ENCODE measurements around the gene SEMA3D. TPM values are rescaled to one million over a fixed set of nuclear protein-coding genes. Genes with fewer than 3 reads are reported as not detected.
"Not testable (repeated sequence)": the region's sequence is repeated elsewhere in the genome, so short reads cannot be mapped to it uniquely, and the experiment has no call there.

Gene SEMA3D
- total RNA-seq, 1 donor from 2014 or later, result 9.1 TPM

DNA sequence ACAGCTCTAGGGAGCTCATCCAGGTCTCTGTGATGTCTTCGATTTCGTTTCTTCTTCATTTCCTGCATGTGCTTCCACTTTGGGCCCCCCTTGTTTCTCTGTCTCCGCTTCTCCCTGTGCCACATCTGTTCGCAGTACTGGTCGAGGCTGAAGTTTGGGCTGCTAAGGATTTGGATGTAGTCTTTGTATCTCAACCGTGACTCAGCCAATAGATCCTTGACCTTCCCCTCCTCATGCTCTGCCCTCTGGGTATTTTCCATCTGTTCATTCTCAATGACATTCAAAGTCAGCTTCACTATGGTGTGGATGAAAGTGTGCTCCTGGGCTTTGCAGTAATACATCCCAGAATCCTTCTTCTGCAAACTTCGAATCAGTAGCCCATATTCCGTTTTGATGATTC, 187.4 kb downstream of the SEMA3D start:
- Mint-ChIP-seq H3K27ac (ENCODE audit: unreplicated experiment) (no peak overlapping the region), H3K4me3 (ENCODE audit: unreplicated experiment) (no peak overlapping the region), H3K4me1 (ENCODE audit: low read depth, unreplicated experiment) (peaks cover 5% of the 10 kb centered on the region), H3K9me3 (ENCODE audit: unreplicated experiment) (no peaks in the 10 kb centered on the region), H3K36me3 (ENCODE audit: low read depth, unreplicated experiment) (no peaks in the 10 kb centered on the region), H3K27me3 (ENCODE audit: low read depth, unreplicated experiment) (no peaks in the 10 kb centered on the region)
- Histone ChIP-seq H3K36me3 (ENCODE audit: insufficient read depth, low read length) (no peaks in the 10 kb centered on the region), H3K9me3 (ENCODE audit: insufficient read depth, low read depth, low read length) (no peaks in the 10 kb centered on the region), H3K4me3 (ENCODE audit: insufficient read depth, low read depth, low read length) (no peak overlapping the region), H3K4me1 (ENCODE audit: insufficient read depth, low read length) (no peaks in the 10 kb centered on the region), H2AFZ (ENCODE audit: low read depth, low read length) (no peak overlapping the region), H3K79me2 (ENCODE audit: insufficient read depth, low read length) (no peaks in the 10 kb centered on the region), H3K27me3 (ENCODE audit: insufficient read depth, low read length) (no peaks in the 10 kb centered on the region), H3K27ac (ENCODE audit: low read depth, low read length) (no peak overlapping the region), H4K20me1 (ENCODE audit: insufficient read depth, low read length) (no peaks in the 10 kb centered on the region), H3K9ac (ENCODE audit: low read length) (no peak overlapping the region), H3K4me2 (ENCODE audit: low read length) (no peak overlapping the region)
- no peak for TF ChIP-seq EZH2 (IDR thresholded peaks at IDR 0.05; ENCODE audit: insufficient read depth, low read length)
- TF ChIP-seq, protein P1, sequence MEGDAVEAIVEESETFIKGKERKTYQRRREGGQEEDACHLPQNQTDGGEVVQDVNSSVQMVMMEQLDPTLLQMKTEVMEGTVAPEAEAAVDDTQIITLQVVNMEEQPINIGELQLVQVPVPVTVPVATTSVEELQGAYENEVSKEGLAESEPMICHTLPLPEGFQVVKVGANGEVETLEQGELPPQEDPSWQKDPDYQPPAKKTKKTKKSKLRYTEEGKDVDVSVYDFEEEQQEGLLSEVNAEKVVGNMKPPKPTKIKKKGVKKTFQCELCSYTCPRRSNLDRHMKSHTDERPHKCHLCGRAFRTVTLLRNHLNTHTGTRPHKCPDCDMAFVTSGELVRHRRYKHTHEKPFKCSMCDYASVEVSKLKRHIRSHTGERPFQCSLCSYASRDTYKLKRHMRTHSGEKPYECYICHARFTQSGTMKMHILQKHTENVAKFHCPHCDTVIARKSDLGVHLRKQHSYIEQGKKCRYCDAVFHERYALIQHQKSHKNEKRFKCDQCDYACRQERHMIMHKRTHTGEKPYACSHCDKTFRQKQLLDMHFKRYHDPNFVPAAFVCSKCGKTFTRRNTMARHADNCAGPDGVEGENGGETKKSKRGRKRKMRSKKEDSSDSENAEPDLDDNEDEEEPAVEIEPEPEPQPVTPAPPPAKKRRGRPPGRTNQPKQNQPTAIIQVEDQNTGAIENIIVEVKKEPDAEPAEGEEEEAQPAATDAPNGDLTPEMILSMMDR (IDR thresholded peaks at IDR 0.05; ENCODE audit: insufficient read depth, low read depth, low read length), result no peak
- FAIRE-seq (no peak), DNase-seq (ENCODE audit: low read depth) (no peak)

DNA sequence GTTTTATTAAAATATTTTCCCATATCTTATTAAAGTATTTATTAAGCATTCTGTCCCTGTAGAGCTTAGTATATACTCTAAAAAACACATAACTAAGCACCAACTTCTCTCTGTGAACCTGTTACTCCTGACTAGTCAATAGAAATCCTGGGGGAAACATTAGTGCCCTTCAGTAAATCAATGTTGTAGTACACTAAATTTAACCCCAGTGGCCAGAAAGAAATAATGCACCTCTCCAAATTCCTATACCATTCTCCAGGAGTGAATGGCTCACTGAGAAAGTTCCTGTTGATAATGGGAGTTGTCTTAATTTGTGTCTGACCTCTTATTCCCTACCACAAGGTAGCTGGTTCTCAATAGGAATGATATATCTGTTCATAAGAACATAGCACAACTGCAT, 188.2 kb downstream of the SEMA3D start:
- H3K4me1 Mint-ChIP-seq (ENCODE audit: low read depth, unreplicated experiment), result peaks cover 5% of the 10 kb centered on the region
- Histone ChIP-seq H2AFZ (ENCODE audit: low read depth, low read length) (no peak overlapping the region), H3K4me1 (ENCODE audit: insufficient read depth, low read length) (no peaks in the 10 kb centered on the region), H3K79me2 (ENCODE audit: insufficient read depth, low read length) (no peaks in the 10 kb centered on the region), H3K27ac (ENCODE audit: low read depth, low read length) (no peak overlapping the region), H3K4me2 (ENCODE audit: low read length) (no peak overlapping the region), H3K4me3 (ENCODE audit: insufficient read depth, low read depth, low read length) (no peak overlapping the region), H3K36me3 (ENCODE audit: insufficient read depth, low read length) (no peaks in the 10 kb centered on the region), H3K9ac (ENCODE audit: low read length) (no peak overlapping the region), H3K9me3 (ENCODE audit: insufficient read depth, low read depth, low read length) (no peaks in the 10 kb centered on the region), H3K27me3 (ENCODE audit: insufficient read depth, low read length) (no peaks in the 10 kb centered on the region), H4K20me1 (ENCODE audit: insufficient read depth, low read length) (no peaks in the 10 kb centered on the region)
- TF ChIP-seq, protein P1 (IDR thresholded peaks at IDR 0.05; ENCODE audit: insufficient read depth, low read depth, low read length), result no peak
- no peak for TF ChIP-seq EZH2 (IDR thresholded peaks at IDR 0.05; ENCODE audit: insufficient read depth, low read length)
- no peak overlapping the region for H3K4me3 Mint-ChIP-seq (ENCODE audit: unreplicated experiment)
- H3K27me3 Mint-ChIP-seq (ENCODE audit: low read depth, unreplicated experiment), result no peaks in the 10 kb centered on the region
- no peaks in the 10 kb centered on the region for H3K36me3 Mint-ChIP-seq (ENCODE audit: low read depth, unreplicated experiment)
- H3K27ac Mint-ChIP-seq (ENCODE audit: unreplicated experiment), result no peak overlapping the region
- FAIRE-seq (no peak), DNase-seq (ENCODE audit: low read depth) (no peak)
- H3K9me3 Mint-ChIP-seq (ENCODE audit: unreplicated experiment), result no peaks in the 10 kb centered on the region

DNA sequence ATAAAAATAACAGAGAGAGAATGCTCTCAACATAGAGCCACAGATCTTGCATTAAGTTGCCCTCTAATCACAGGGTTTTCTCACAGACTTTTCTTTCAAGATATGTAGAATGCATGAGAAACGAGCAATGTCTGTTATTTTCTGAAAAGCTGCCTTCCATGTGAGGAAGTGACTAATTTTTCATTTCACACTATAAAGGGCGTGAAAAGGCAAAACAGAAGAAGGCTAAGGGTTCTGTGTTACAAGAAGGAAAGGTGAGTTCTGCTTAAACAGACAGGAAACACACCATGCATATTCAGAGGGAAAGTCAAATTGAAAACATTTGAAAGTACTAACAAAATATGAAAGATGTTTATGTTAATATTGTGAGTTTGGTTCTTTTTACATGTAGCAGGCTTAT, 189.2 kb downstream of the SEMA3D start:
- Mint-ChIP-seq H3K4me3 (ENCODE audit: unreplicated experiment) (no peak overlapping the region), H3K27ac (ENCODE audit: unreplicated experiment) (no peak overlapping the region), H3K9me3 (ENCODE audit: unreplicated experiment) (no peaks in the 10 kb centered on the region), H3K27me3 (ENCODE audit: low read depth, unreplicated experiment) (no peaks in the 10 kb centered on the region), H3K36me3 (ENCODE audit: low read depth, unreplicated experiment) (no peaks in the 10 kb centered on the region), H3K4me1 (ENCODE audit: low read depth, unreplicated experiment) (peaks cover 5% of the 10 kb centered on the region)
- no peak overlapping the region for H3K4me2 ChIP-seq (ENCODE audit: low read length)
- H3K4me1 ChIP-seq (ENCODE audit: insufficient read depth, low read length), result no peaks in the 10 kb centered on the region
- FAIRE-seq, result peak; percentile 41
- no peak for DNase-seq (ENCODE audit: low read depth)
- H4K20me1 ChIP-seq (ENCODE audit: insufficient read depth, low read length), result no peaks in the 10 kb centered on the region
- TF ChIP-seq, protein P1 (IDR thresholded peaks at IDR 0.05; ENCODE audit: insufficient read depth, low read depth, low read length), result no peak
- TF ChIP-seq EZH2 (IDR thresholded peaks at IDR 0.05; ENCODE audit: insufficient read depth, low read length), result no peak
- no peaks in the 10 kb centered on the region for H3K36me3 ChIP-seq (ENCODE audit: insufficient read depth, low read length)
- H3K9me3 ChIP-seq (ENCODE audit: insufficient read depth, low read depth, low read length), result no peaks in the 10 kb centered on the region
- H3K27me3 ChIP-seq (ENCODE audit: insufficient read depth, low read length), result no peaks in the 10 kb centered on the region
- H3K4me3 ChIP-seq (ENCODE audit: insufficient read depth, low read depth, low read length), result no peak overlapping the region
- no peak overlapping the region for H2AFZ ChIP-seq (ENCODE audit: low read depth, low read length)
- no peaks in the 10 kb centered on the region for H3K79me2 ChIP-seq (ENCODE audit: insufficient read depth, low read length)
- no peak overlapping the region for H3K9ac ChIP-seq (ENCODE audit: low read length)
- no peak overlapping the region for H3K27ac ChIP-seq (ENCODE audit: low read depth, low read length)

DNA sequence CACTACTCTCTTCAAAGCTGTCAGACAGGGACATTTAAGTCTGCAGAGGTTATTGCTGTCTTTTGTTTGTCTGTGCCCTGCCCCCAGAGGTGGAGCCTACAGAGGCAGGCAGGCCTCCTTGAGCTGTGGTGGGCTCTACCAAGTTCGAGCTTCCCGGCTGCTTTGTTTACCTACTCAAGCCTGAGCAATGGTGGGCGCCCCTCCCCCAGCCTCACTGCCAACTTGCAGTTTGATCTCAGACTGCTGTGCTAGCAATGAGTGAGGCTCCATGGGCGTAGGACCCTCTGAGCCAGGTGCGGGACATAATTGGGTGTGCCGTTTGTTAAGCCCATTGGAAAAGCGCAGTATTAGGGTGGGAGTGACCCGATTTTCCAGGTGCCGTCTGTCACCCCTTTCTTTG, 193.9 kb downstream of the SEMA3D start:
- H3K27ac ChIP-seq (ENCODE audit: low read depth, low read length); H3K4me3 ChIP-seq (ENCODE audit: insufficient read depth, low read depth, low read length); H3K4me3 Mint-ChIP-seq (ENCODE audit: unreplicated experiment); H3K27ac Mint-ChIP-seq (ENCODE audit: unreplicated experiment); H3K9me3 ChIP-seq (ENCODE audit: insufficient read depth, low read depth, low read length); H4K20me1 ChIP-seq (ENCODE audit: insufficient read depth, low read length); H3K79me2 ChIP-seq (ENCODE audit: insufficient read depth, low read length); H3K4me1 Mint-ChIP-seq (ENCODE audit: low read depth, unreplicated experiment); H3K27me3 ChIP-seq (ENCODE audit: insufficient read depth, low read length); H3K9me3 Mint-ChIP-seq (ENCODE audit: unreplicated experiment); H2AFZ ChIP-seq (ENCODE audit: low read depth, low read length); H3K4me2 ChIP-seq (ENCODE audit: low read length); H3K36me3 Mint-ChIP-seq (ENCODE audit: low read depth, unreplicated experiment); H3K36me3 ChIP-seq (ENCODE audit: insufficient read depth, low read length); H3K27me3 Mint-ChIP-seq (ENCODE audit: low read depth, unreplicated experiment); DNase-seq (ENCODE audit: low read depth); H3K4me1 ChIP-seq (ENCODE audit: insufficient read depth, low read length); H3K9ac ChIP-seq (ENCODE audit: low read length); FAIRE-seq: not testable (repeated sequence)
